ENCODE data around the gene PCYT2. TPM values are rescaled to one million over a fixed set of nuclear protein-coding genes. Genes with fewer than 3 reads are reported as not detected.

PCYT2 gene
- total and polyA plus RNA-seq, 9 of the 15 experiments (the other 6 are each of a cell fraction or from before 2014, with no cell fraction given): 0.92 to 134 (median 82.5) TPM

GRCh38 chr17:81869221-81870130 is 41.7 kb downstream of the PCYT2 start (continued):
- TF ChIP-seq HINFP (tag; conservative IDR thresholded peaks at IDR 0.05; ENCODE audit: low read depth) (no peak), GATAD2B (IDR thresholded peaks at IDR 0.05; ENCODE audit: borderline replicate concordance) (0 out of 2 replicates have a peak, but pooled peaks have one; percentile 41), RAD51 (IDR thresholded peaks at IDR 0.05; ENCODE audit: borderline replicate concordance, low read depth) (no peak), ZNF277 (CRISPR knock-in tag; IDR thresholded peaks at IDR 0.05; ENCODE audit: borderline replicate concordance) (no peak), ZBTB7A (IDR thresholded peaks at IDR 0.05; ENCODE audit: borderline replicate concordance, control insufficient read depth, low read depth, low read length) (peak; percentile 97), TAL1 (IDR thresholded peaks at IDR 0.05) (no peak), PHF20 (IDR thresholded peaks at IDR 0.05; ENCODE audit: partially characterized antibody) (no peak), ZBED1 (IDR thresholded peaks at IDR 0.05) (no peak), RBM39 (optimal IDR thresholded peaks at IDR 0.05; ENCODE audit: low read depth, low read length) (no peak), HMGN3 (IDR thresholded peaks at IDR 0.05; ENCODE audit: borderline replicate concordance, extremely low read depth, insufficient read length, low read depth, low read length) (peak; percentile 11), YY1 (IDR thresholded peaks at IDR 0.05; ENCODE audit: borderline replicate concordance in 1 of 3, control insufficient read depth in 1 of 3, extremely low read depth in 1 of 3, insufficient read depth in 3 of 3, insufficient read length in 1 of 3, insufficient replicate concordance in 2 of 3, low read depth in 1 of 3, low read length in 2 of 3) (peak in 2 of 3 experiments; percentile 3 to 27), ZNF124 (CRISPR knock-in tag; IDR thresholded peaks at IDR 0.05) (no peak), MXI1 (IDR thresholded peaks at IDR 0.05; ENCODE audit: low read depth, low read length) (no peak), ZNF12 (CRISPR knock-in tag; IDR thresholded peaks at IDR 0.05) (0 out of 2 replicates have a peak, but pooled peaks have one; percentile 18), ZNF282 (CRISPR knock-in tag; IDR thresholded peaks at IDR 0.05) (0 out of 2 replicates have a peak, but pooled peaks have one; percentile 12), SIN3B (IDR thresholded peaks at IDR 0.05; ENCODE audit: low read depth) (no peak), PHF8 (IDR thresholded peaks at IDR 0.05; ENCODE audit: borderline replicate concordance, low read length) (no peak), NCOA4 (IDR thresholded peaks at IDR 0.05; ENCODE audit: partially characterized antibody) (no peak)
- TF ChIP-seq, protein P1, sequence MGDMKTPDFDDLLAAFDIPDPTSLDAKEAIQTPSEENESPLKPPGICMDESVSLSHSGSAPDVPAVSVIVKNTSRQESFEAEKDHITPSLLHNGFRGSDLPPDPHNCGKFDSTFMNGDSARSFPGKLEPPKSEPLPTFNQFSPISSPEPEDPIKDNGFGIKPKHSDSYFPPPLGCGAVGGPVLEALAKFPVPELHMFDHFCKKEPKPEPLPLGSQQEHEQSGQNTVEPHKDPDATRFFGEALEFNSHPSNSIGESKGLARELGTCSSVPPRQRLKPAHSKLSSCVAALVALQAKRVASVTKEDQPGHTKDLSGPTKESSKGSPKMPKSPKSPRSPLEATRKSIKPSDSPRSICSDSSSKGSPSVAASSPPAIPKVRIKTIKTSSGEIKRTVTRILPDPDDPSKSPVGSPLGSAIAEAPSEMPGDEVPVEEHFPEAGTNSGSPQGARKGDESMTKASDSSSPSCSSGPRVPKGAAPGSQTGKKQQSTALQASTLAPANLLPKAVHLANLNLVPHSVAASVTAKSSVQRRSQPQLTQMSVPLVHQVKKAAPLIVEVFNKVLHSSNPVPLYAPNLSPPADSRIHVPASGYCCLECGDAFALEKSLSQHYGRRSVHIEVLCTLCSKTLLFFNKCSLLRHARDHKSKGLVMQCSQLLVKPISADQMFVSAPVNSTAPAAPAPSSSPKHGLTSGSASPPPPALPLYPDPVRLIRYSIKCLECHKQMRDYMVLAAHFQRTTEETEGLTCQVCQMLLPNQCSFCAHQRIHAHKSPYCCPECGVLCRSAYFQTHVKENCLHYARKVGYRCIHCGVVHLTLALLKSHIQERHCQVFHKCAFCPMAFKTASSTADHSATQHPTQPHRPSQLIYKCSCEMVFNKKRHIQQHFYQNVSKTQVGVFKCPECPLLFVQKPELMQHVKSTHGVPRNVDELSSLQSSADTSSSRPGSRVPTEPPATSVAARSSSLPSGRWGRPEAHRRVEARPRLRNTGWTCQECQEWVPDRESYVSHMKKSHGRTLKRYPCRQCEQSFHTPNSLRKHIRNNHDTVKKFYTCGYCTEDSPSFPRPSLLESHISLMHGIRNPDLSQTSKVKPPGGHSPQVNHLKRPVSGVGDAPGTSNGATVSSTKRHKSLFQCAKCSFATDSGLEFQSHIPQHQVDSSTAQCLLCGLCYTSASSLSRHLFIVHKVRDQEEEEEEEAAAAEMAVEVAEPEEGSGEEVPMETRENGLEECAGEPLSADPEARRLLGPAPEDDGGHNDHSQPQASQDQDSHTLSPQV (IDR thresholded peaks at IDR 0.05): 0 out of 2 replicates have a peak, but pooled peaks have one; percentile 35
